Adipose tissue (tissue), 3 donors: ENCODE data around the gene HS3ST1. TPM values are rescaled to one million over a fixed set of nuclear protein-coding genes. Genes with fewer than 3 reads are reported as not detected.

ENCODE experiments used
- H3K27ac ChIP-seq: one replicate; pipeline ENCODE4 v1.5.1; 2013; ENCODE audit warnings: low read depth, low read length
- WGBS, 3 donors: extraction: QIAGEN DNeasy Blood & Tissue Kit; methylation state at CpG; one replicate each; pipeline ENCODE4 v1.1.7; 2013; 5-methylcytosine and 5-hydroxymethylcytosine counted together
- polyA plus RNA-seq, 3 donors: library from polyadenylated mRNA; stranded (reverse); fragments of 200-250 nt; gene quantifications; one replicate each; pipeline ENCODE4 v1.2.3, GENCODE V29; 2013
- donor health status: healthy with polysubstance abuse.
- donor health status: Bipolar disorder and iron deficiency.
- donor health status: healthy.

HS3ST1 gene
- 1 to 10 TPM in 2 of 3 donors, under 1 TPM in 1; 0.12 to 1.7 (median 1.5) TPM for polyA plus RNA-seq

DNA sequence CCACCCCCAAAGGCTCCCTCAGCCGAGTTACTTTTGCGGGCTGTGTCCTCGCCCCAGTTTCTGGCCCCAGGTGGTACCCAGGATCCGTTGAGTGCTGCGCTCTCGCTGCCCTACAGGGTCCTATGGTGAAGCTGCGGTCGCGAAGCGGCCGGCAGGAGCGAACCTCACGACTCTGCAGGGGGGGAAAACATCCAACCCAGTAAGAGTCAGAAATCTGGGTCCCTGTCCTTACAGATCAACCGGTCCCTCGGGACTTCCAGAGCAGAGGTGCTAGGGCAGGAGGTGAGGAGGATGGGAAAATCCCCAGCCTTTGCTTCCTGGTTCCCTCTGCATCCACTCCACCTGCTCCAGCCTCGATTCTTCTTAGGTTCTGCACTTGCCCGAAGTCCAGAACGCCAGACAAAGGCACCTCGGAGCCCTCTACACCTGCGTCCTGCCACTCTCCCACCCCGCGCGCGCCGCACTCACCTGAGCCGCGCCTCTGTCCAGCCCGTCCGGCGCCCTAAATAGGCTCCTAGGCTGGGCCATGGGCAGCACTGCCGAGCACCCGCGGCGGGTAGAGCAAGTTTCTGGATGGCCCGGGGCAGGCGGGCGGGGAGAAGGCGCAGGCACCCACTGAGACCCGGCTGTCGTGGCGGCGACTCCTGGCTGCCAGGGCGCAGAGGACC, at the start of gene HS3ST1:
HS3ST1 (minus strand) TSS at position 664 of the 668 bp plus-strand sequence. CDS start 28,889 bp downstream, outside the sequence.
- 1% methylated on average over 36 to 43 of the region's 43 CpGs for WGBS, 3 donors
- no peak within 1 kb of the TSS for H3K27ac ChIP-seq

DNA sequence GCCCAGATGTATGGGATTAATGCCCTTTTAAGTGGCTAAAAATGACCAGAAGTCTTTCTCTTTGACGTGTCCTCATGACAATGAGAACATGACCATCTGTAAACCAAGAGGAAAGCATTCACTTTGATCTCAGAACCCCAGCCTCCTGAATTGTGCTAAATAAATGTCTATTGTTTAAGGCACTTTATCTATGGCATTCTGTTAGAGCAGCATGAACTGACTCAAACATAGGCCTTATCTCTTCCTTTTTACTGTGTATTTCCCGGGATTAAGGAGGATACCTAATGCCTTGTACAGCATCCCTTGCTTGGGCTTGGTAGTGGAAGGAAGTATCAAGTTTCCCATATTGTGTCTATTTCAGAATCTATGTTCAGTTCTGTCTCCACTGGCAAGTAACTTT, 47.2 kb upstream of the HS3ST1 start:
- WGBS, 3 donors = 32 to 80% (median 71%) methylated on average over 2 of the region's 2 CpGs
- H3K27ac ChIP-seq = no peak overlapping the region

DNA sequence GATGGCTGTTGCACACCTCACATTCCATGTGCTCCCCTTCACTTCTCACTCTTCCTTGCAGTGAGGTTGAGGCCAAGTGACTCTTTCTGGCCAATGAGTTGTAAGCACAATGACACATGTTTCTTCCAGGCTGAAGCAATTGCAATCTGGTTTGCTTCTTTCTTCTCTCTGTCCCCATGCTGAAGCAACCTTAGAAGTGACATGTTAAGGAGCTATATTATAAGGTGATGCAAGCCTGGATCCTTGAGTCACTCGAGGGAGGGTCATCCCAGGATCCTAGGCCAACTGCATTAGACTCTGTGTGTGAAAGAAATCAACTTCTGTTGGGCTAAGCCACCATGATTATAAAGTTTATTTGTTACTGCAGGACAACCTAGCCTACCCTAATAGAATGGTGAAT, 45.5 kb upstream of the HS3ST1 start:
- WGBS, 3 donors = 48 to 77% (median 72%) methylated on average over 1 of the region's 1 CpG
- no peak overlapping the region for H3K27ac ChIP-seq

DNA sequence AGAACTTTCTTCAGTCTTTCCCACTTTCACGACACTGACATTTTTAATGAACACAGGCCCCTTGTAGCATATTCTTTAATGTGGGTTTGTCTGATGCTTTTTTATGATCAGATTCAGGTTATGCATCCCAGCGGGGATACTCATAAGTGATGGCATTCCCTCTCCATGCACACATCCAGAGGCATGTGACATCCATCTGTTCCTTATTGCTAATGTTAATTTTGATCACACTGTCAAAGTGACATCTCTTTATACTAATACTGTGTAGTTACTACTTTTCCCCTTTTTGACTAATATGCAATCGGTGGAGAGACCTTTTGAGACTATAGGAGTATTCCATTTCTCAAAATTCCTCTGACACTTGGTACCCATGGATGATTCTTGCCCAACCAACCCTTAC, 43.8 kb upstream of the HS3ST1 start:
- H3K27ac ChIP-seq = no peak overlapping the region
- 80 to 89% (median 89%) methylated on average over 3 of the region's 3 CpGs for WGBS, 3 donors

DNA sequence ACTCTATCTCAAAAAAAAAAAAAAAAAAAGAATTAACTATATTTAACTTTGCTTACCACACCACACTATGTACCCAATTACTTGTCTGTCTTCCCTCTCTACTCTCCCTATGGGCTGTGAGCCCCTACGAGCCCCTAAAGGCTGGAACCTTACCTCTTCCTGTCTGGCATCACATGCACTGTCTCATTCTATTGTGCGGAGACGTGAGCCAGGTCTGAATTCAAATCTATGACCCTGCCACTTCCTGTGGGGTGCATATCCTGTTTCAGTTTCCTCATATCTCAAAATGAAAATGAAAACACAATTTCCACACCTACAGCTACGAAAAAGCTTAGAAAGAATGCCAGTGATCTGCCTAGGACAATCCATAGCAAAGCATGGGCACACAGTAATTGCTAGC, 42.9 kb upstream of the HS3ST1 start:
- no peak overlapping the region for H3K27ac ChIP-seq
- WGBS, 3 donors = 31 to 46% (median 42%) methylated on average over 4 of the region's 4 CpGs

DNA sequence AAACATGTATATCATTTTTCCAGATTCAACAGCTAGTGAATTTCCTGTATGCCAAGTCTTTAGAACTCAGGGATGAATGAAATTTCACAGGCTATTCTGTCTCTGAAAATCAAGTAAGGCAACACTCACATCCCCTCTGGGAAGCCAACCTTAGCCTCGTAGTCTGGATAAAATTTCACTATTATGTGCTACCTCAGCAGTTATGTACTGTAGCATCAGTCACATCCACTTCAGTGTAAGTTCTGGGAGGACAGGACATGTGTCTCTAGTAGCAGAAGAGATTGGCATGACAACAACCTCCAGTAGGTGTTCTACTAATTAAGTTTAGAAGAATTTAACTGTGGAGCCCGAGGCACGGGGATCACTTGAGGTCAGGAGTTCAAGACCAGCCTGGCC, 42.4 kb upstream of the HS3ST1 start:
- 67 to 85% (median 83%) methylated on average over 3 of the region's 3 CpGs for WGBS, 3 donors
- H3K27ac ChIP-seq = no peak overlapping the region

DNA sequence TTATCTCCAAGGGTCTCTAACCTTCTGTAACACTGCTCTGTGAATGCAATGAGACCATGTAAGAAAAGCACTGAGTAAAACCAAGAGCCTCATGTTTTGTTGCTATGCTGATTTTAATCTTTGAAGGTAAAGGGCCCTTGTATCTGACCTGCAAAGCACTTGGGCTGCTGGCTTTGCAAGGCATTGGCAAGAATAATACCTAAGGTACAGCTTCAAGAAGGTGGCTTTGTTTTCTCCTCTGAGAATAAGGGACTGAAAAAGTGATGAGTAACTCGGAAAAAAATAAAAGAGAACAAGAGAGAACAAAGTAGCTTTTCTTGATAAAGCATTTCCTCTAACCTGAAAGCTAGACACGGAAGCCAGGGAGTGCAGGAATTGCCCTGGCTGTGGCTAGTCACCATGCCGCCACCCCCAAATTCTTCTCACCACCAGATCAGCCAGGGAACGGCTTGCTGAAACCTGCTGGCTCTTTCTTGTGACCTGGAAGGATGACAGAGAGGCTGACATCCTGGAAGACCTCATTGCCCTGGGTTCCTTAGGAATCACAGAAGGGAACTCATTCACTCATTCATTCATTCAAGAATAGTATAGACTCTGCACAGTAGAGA, 41.8 kb upstream of the HS3ST1 start:
- no peak overlapping the region for H3K27ac ChIP-seq
- WGBS, 3 donors = 53 to 56% (median 54%) methylated on average over 4 of the region's 4 CpGs

DNA sequence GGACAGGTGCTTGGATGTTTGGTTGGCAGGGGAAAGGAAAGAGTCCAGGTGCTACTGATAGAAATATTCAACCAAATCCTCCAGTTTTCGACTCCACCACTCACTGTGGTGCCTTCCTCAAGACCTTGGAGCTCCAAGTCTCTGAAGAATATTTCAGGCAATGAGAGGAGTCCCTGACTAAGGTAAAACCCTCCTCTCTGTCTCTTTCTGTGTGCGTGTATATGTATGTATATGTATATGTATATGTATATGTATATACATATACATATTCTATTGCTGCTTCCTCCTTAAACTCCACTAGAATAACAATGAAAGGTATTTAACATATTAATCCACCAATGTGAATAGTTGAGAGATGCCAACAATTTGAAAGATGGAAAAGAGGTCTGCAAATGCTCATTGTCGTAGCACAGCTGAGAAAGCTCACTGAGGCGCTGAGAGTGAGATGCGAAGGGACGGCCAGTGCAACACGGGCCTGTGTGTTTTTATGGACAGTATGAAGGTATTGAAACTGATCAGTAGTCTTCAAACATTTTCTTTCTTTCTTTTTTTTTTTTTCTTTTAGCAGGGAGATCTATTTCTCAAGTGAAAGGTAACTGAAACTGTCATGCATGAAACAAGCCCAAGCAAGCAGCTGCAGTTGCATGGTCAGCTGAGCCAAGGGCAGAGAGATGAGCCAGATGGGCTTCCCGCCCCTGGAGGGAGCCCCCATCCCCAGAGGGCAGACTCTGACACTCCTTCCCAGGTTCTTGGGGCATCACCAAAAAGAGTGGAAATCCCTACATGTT, 41.1 kb upstream of the HS3ST1 start:
- H3K27ac ChIP-seq = no peak overlapping the region
- 72 to 88% (median 87%) methylated on average over 8 of the region's 8 CpGs for WGBS, 3 donors

DNA sequence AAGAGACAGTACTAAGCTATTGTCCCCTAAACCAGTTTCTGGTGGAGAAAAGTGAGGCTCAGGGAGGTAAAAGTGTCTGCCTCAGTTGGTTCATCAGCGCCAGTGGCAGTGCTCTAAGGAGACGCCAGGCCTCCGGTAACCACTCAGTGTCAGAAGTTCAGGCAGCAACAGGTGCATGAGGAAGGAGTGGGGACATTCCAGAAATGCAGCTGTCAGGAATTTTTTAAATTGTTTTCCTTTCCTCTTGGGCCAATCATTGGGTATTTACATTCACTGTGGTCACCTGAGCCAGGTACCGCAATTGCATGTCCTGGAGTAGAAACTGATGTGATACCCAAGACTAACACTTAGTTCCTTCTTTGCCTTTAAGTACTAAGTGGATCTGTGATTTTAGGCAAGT, 40.2 kb upstream of the HS3ST1 start:
- no peak overlapping the region for H3K27ac ChIP-seq

DNA sequence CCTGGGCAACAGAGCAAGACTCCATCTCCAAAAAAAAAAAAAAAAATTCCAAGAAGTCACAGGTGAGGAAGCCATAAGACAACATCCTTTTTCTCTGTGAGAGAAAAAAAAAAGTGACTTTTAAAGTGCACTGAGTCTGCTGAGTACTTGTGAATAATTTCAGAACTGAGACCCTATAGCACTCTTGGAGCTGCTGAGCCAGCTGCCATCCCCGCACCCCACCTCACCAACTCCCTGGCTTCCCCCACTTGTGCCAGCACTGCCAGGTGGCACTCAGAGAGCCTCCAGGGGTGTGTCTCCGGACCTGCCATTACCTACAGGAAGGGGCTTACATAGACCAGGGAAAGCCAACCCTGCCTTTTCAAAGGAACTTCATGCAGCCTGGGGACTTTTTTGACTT, 39.2 kb upstream of the HS3ST1 start:
- 50 to 81% (median 77%) methylated on average over 2 of the region's 2 CpGs for WGBS, 3 donors
- H3K27ac ChIP-seq = no peak overlapping the region

More for the DNA sequence above, 40.2 kb upstream of the HS3ST1 start:
- WGBS, 3 donors = 36 to 93% (median 84%) methylated on average over 4 of the region's 4 CpGs

DNA sequence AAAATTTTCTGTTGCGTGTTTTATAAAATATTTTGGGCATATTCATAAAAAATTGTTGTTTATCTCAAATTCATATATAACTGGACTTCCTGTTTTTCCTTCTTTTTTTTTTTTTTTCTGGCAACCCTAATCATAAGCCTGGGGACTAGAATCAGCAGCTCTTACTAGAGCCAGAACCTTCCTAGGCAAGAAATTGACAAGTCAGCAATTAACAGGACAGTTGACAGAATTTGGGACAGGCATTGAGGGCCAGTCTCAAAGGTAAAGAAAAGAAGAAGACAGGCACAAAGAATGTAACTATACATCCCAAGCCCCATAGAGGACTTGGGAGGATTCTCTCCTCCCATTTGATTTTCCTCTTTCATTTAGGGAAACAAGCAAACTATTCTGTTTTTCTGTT, 35.0 kb upstream of the HS3ST1 start:
- 85 to 94% (median 90%) methylated on average over 1 of the region's 1 CpG for WGBS, 3 donors
- no peak overlapping the region for H3K27ac ChIP-seq

DNA sequence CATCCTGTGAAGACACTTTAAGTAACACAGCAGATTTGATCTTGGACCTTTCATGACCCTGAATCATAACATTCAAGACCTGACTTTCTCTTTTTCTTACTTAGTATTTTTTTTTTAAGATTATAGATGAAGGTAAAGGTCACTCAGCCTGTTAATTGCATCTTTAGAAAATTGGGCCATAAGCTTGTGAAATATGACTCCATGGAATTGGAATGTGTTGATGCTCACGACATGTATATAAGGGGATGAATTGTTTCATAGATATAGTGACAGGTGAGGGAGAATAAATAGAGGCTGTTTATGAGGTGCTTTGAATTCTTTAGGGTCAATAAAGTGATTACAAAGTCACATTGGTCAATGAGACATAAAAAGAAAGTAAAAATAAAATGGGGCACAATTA, 27.7 kb upstream of the HS3ST1 start:
- H3K27ac ChIP-seq = no peak overlapping the region
- 43 to 75% (median 67%) methylated on average over 1 of the region's 1 CpG for WGBS, 3 donors

DNA sequence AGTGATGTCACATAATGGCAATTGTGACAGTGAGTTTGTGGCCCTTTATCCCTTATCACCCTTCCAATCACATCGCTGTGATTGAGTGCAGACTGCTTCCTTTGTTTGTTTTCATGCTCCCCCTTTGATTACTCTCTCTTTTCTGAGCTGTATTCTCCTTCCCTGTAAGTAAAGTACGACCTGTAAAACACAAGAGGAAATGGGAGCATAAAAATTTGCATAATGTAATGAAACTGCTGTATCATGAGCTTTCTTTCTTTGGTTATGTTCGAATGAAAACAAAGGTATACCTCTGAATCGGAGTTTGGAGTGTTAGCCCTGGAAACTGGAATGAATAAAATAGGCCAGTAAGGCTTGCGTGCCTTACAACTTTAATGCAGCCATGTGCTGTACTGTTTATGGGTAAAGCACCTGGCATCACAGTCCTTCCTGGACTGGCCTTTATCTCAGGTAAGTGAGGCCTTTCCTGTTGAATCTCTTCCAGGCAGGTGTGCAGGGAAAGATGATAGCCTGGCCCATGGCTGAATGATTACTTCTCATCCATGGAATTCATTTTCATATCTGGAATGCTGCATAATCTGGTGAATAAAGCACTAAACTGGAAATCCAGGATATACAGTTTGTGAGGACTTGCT, 26.6 kb upstream of the HS3ST1 start:
- no peak overlapping the region for H3K27ac ChIP-seq
- 49 to 74% (median 64%) methylated on average over 5 of the region's 5 CpGs for WGBS, 3 donors

DNA sequence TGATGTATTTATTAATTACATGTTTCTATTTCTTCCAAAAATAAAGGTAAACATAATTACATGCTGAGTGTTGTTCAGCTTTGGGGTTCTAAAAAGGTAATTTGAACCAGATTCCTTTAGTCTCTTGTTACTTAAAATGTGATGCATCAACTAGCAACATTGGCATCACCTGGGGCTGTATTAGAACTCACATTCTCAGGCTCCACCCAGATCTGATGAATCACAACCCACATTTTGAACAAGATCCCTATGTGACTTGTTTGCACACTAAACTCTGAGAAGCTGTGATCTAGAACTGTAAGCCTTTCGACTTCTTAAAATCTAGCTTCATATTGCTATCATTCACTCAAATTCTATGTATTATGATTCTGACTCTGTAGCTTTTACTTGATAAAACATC, 23.0 kb upstream of the HS3ST1 start:
- WGBS, 3 donors = 87 to 98% (median 95%) methylated on average over 1 of the region's 1 CpG

DNA sequence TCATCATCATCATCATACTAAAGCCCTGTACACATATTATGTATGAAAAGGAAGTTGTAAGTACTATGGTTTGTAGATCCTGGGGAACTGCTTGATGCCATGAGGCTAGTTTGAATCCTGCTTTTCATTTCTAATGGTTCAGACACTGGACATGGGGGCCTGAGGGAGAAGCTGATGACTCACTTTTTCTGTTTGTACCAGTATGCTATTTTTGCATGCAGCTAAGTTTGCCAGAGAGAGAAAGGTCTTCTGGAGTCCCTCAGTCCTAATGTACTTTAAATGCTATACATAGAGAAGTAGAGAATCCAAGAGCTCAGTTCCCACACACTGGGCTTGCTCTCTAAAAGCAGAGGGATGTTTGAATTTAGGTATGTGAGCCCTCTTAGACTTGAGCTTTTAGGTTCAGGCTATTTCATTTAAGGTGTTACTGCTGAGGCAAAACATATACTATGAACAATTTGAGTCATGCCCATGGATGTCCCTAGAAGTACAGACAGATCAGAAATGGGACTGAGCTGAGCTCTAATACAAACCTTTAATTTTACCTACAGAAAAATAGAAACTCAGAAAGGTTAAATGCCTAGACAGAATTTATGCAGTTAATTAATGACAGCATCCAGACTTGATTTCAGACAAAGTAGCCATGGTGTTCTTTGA, 17.6 kb upstream of the HS3ST1 start:
- H3K27ac ChIP-seq = no peak overlapping the region

More for the DNA sequence above, 23.0 kb upstream of the HS3ST1 start:
- H3K27ac ChIP-seq = no peak overlapping the region

DNA sequence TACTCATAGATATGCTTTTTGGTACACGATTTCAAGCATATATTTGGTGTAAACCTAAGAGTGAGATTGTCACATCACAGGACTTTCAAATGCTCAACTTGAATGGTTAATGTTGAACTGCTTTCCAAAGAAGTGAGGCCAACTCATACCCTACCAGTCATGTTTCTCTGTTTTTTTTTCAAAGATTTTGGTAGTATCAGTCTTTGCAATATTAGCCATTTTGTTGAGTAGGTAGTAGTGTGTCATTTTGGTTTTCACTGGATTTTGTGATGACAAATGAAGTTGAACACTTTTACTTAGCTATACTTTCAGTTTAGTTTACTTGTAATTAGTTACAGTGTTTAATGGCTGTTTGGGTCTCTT, 12.5 kb upstream of the HS3ST1 start:
- WGBS, 3 donors = 55 to 95% (median 92%) methylated on average over 1 of the region's 1 CpG
- H3K27ac ChIP-seq = no peak overlapping the region

DNA sequence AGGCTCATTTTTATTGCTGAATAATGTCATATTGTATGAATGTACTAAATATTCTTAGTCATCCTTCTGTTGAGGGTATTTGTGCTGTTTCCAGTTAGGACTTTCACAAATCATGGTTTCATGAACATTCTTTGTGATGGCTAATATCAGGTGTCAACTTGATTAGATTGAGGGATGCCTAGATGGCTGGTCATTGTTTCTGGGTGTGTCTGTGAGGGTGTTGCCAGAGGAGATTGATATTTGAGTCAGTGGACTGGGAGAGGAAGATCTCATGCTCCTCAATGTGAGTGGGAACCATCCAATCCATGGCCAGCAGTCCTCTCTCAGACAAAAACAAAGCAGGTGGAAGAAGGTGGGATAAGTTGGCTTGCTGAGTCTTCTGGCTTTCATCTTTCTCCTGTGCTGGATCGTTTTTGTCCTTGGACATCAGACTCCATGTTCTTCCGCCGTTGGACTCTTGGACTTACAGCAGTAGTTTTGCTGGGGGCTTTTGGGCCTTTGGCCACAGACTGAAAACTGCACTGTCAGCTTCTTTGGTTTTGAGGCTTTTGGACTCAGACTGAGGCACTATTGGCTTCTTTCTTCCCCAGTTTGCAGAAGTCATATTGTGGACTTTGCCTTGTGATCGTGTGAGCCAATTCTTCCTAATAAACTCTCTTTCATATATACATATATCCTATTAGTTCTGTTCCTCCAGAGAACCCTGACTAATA, 11.9 kb upstream of the HS3ST1 start:
- WGBS, 3 donors = 73 to 93% (median 91%) methylated on average over 4 of the region's 4 CpGs
- H3K27ac ChIP-seq = no peak overlapping the region

DNA sequence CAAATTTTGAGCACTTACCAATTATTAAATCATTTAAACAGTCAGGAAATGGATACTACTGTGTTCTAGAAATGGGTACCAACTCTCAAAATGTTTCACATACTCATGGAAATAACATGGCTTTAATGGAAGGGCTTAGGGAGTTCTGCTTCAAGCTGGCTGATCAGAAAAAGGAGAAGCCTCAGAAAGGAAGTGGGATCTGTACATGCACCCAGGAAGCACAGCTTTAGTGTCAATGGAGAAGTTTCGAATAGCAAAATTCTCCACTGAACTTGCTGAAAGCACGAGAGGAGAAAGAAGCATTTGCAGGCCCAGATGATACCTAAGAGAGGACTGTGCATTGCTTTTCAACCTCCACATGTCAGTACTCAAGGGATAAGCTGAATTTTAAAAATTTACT, 11.1 kb upstream of the HS3ST1 start:
- no peak overlapping the region for H3K27ac ChIP-seq
- 48 to 73% (median 62%) methylated on average over 2 of the region's 2 CpGs for WGBS, 3 donors
